GM23338 (cell line): ENCODE results near the gene UBALD1. TPM values are rescaled to one million over a fixed set of nuclear protein-coding genes. Genes with fewer than 3 reads are reported as not detected.
A peak's percentile ranks its signal among the peaks of the same experiment; 100 is the strongest.

Experiments
- ATAC-seq: fragments of 200-7000 bp; cut with Tn5 transposase; 3 replicates; pipeline ENCODE4 v1.9.1; 2020
- DNase-seq: peaks from one replicate; pipeline ENCODE4 v3.0.0-alpha.2; 2015; ENCODE audit warnings: low spot score
- H2AFZ ChIP-seq: fragments of 200-600 bp; sonication (generic); 2 replicates; pipeline ENCODE4 v1.8.0; 2016; ENCODE audit warnings: antibody characterized with exemption, mild to moderate bottlenecking, moderate library complexity
- H3F3A ChIP-seq: fragments of 200-600 bp; sonication (generic); replicated peaks from 2 replicates; pipeline ENCODE4 v1.8.0; 2017; ENCODE audit warnings: antibody characterized with exemption, mixed run types, low read depth
- H3K27ac ChIP-seq: fragments of 200-600 bp; sonication (generic); 2 replicates; pipeline ENCODE4 v1.6.1; 2016; ENCODE audit warnings: low read depth
- H3K27me3 ChIP-seq: fragments of 200-600 bp; sonication (generic); 2 replicates; pipeline ENCODE4 v1.8.0; 2016; ENCODE audit warnings: mild to moderate bottlenecking, mixed run types, moderate library complexity; ENCODE audit not compliant: insufficient read depth
- H3K36me3 ChIP-seq: fragments of 200-600 bp; sonication (generic); 2 replicates; pipeline ENCODE4 v1.8.0; 2016; ENCODE audit warnings: mild to moderate bottlenecking; ENCODE audit not compliant: insufficient read depth
- H3K4me1 ChIP-seq: fragments of 200-600 bp; sonication (generic); 2 replicates; pipeline ENCODE4 v1.8.0; 2016; ENCODE audit warnings: mild to moderate bottlenecking, moderate library complexity; ENCODE audit not compliant: insufficient read depth
- H3K4me2 ChIP-seq: fragments of 200-600 bp; sonication (generic); 2 replicates; pipeline ENCODE4 v1.7.1; 2017; ENCODE audit warnings: mixed run types
- H3K4me3 ChIP-seq: fragments of 200-600 bp; sonication (generic); 2 replicates; pipeline ENCODE4 v1.6.1; 2016; ENCODE audit warnings: mixed run types
- H3K79me2 ChIP-seq: fragments of 200-600 bp; sonication (generic); replicated peaks from 2 replicates; pipeline ENCODE4 v1.8.0; 2017; ENCODE audit warnings: mild to moderate bottlenecking; ENCODE audit not compliant: insufficient read depth
- H3K9me2 ChIP-seq: fragments of 200-600 bp; sonication (generic); 2 replicates; pipeline ENCODE4 v1.8.0; 2017; ENCODE audit not compliant: insufficient read depth
- H4K20me1 ChIP-seq: fragments of 200-600 bp; sonication (generic); replicated peaks from 2 replicates; pipeline ENCODE4 v1.8.0; 2017; ENCODE audit warnings: mild to moderate bottlenecking; ENCODE audit not compliant: insufficient read depth
- H3K27ac Mint-ChIP-seq: 2 replicates; pipeline ENCODE4 v1.8.0; 2020; ENCODE audit warnings: inconsistent platforms, mild to moderate bottlenecking, moderate library complexity, mixed read lengths
- H3K27me3 Mint-ChIP-seq: 3 replicates; pipeline ENCODE4 v1.8.0; 2022; ENCODE audit warnings: low read depth, mild to moderate bottlenecking, moderate library complexity, mixed read lengths, inconsistent platforms; ENCODE audit not compliant: insufficient read depth, poor library complexity
- H3K36me3 Mint-ChIP-seq: 3 replicates; pipeline ENCODE4 v1.8.0; 2021; ENCODE audit warnings: low read depth, mild to moderate bottlenecking, inconsistent platforms, moderate library complexity, mixed read lengths
- H3K4me1 Mint-ChIP-seq: 3 replicates; pipeline ENCODE4 v1.8.0; 2020; ENCODE audit warnings: mild to moderate bottlenecking, inconsistent platforms, mixed read lengths
- H3K4me3 Mint-ChIP-seq: 3 replicates; pipeline ENCODE4 v1.8.0; 2021; ENCODE audit warnings: moderate library complexity, mild to moderate bottlenecking, inconsistent platforms, mixed read lengths
- H3K9me3 Mint-ChIP-seq: 3 replicates; pipeline ENCODE4 v1.8.0; 2020; ENCODE audit warnings: moderate library complexity, mild to moderate bottlenecking, inconsistent platforms, mixed read lengths
- CREB1 ChIP-seq: fragments of 250-450 bp; sonication (Bioruptor Pico); IDR thresholded peaks from 2 replicates; pipeline ENCODE4 v1.5.0; 2020; ENCODE audit warnings: low read depth, mild to moderate bottlenecking, moderate library complexity
- CTCF ChIP-seq, 2 experiments: fragments of 200-600 bp in 1 of 2; sonication (generic) in 1 of 2; conservative IDR thresholded peaks; 2 replicates each; pipeline versions ENCODE4 v1.5.1 to v1.6.1; 2016 to 2017; ENCODE audit warnings: antibody characterized with exemption in 2 of 2, low read depth in 2 of 2, mild to moderate bottlenecking in 2 of 2, moderate library complexity in 1 of 2
- ETS1 ChIP-seq: IDR thresholded peaks from 2 replicates; pipeline ENCODE4 v1.6.1; 2016; ENCODE audit warnings: antibody characterized with exemption
- EZH2 ChIP-seq: fragments of 200-600 bp; sonication (generic); IDR thresholded peaks from one replicate; pipeline ENCODE4 v1.8.0; 2017; ENCODE audit warnings: antibody characterized with exemption, mild to moderate bottlenecking, low read depth; ENCODE audit not compliant: unreplicated experiment
- EZH2phosphoT487 ChIP-seq: fragments of 200-600 bp; sonication (generic); IDR thresholded peaks from one replicate; pipeline ENCODE4 v1.8.1; 2018; ENCODE audit warnings: antibody characterized with exemption; ENCODE audit not compliant: unreplicated experiment
- NANOG ChIP-seq: IDR thresholded peaks from 2 replicates; pipeline ENCODE4 v1.6.1; 2016; ENCODE audit warnings: antibody characterized with exemption, borderline replicate concordance
- REST ChIP-seq: IDR thresholded peaks from one replicate; pipeline ENCODE4 v1.6.1; 2018; ENCODE audit warnings: antibody characterized with exemption; ENCODE audit not compliant: unreplicated experiment
- ZNF114 ChIP-seq: fragments of 250-450 bp; sonication (Bioruptor Pico); IDR thresholded peaks from 2 replicates; pipeline ENCODE4 v1.5.0; 2020; ENCODE audit warnings: mild to moderate bottlenecking, moderate library complexity
- polyA plus RNA-seq: library from polyadenylated mRNA; unstranded; fragments of >200 nt; fragmentation: Nextera tagmentation; extraction: Ambion mirVana; gene quantifications from 2 replicates; pipeline ENCODE4 v1.2.1, GENCODE V29; 2016
- total RNA-seq: library from RNA; depleted of rRNA; stranded (reverse); fragments of >200 nt; shearing (Covaris generic); gene quantifications from 2 replicates; pipeline ENCODE4 v1.2.3, GENCODE V29; 2014

Gene UBALD1
- total and polyA plus RNA-seq, 2 experiments from 2014 or later = 20.7 to 32.8 TPM

DNA sequence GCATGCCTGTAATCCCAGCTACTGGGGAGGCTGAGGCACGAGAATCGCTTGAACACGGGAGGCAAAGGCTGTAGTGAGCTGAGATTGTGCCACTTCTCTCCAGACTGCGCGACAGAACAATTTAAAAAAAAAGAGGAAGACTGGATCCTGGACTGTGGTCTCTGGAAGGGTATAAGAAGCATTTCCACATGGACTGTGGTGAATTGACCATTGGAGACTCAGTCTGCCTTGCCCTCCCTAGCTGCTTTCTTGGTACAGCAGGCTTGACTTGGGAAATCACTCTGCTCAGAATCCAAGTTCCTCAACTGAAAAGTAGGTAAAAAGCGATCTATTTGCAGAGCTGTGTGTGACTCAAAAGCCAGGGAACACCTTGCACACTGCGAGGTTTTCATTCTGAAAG is 8.9 kb upstream of the UBALD1 start:
- peak overlapping the region; percentile 97 for H2AFZ ChIP-seq
- no peak for DNase-seq
- no peak overlapping the region for H3K4me3 ChIP-seq
- H3K36me3 ChIP-seq = peaks cover 4% of the 10 kb centered on the region; the same call in 1 of the 2 replicates
- Mint-ChIP-seq H3K27me3 (peaks cover 21% of the 10 kb centered on the region), H3K9me3 (no peaks in the 10 kb centered on the region), H3K27ac (no peak overlapping the region), H3K4me1 (peaks cover 21% of the 10 kb centered on the region), H3K4me3 (no peak overlapping the region), H3K36me3 (no peaks in the 10 kb centered on the region)
- H3K4me1 ChIP-seq = 0 out of 2 replicates have a peak, but pooled peaks cover 9% of the 10 kb centered on the region
- no peaks in the 10 kb centered on the region for H3K27me3 ChIP-seq
- peaks cover 34% of the 10 kb centered on the region for H3K79me2 ChIP-seq
- no peak overlapping the region for H3K27ac ChIP-seq
- H3K4me2 ChIP-seq = no peak overlapping the region
- no peaks in the 10 kb centered on the region for H3K9me2 ChIP-seq
- TF ChIP-seq ETS1 (no peak), CREB1 (CRISPR knock-in tag) (no peak), CTCF (conservative IDR thresholded peaks at IDR 0.05; ENCODE audit: low read depth in 2 of 2) (no peak), ZNF114 (CRISPR knock-in tag) (no peak), EZH2phosphoT487 (no peak), NANOG (no peak), EZH2 (no peak)
- no peak for ATAC-seq
- H3F3A ChIP-seq = peaks cover 18% of the 10 kb centered on the region; the same call in 1 of the 2 replicates
- H4K20me1 ChIP-seq = peaks cover 10% of the 10 kb centered on the region

GRCh38 chr16:4618645-4619418 is 4.1 kb upstream of the UBALD1 start:
- Histone ChIP-seq H3K4me1 (peaks cover 24% of the 10 kb centered on the region), H3K36me3 (no peaks in the 10 kb centered on the region), H3K4me3 (no peak overlapping the region), H3K9me2 (no peaks in the 10 kb centered on the region), H4K20me1 (no peaks in the 10 kb centered on the region), H3K79me2 (peaks cover 4% of the 10 kb centered on the region), H3K27me3 (no peaks in the 10 kb centered on the region), H3K27ac (peak overlapping the region; percentile 59; the same call in 1 of the 2 replicates), H3F3A (peaks cover 39% of the 10 kb centered on the region), H2AFZ (peak overlapping the region; percentile 66; the same call in 1 of the 2 replicates), H3K4me2 (no peak overlapping the region)
- H3K36me3 Mint-ChIP-seq = no peaks in the 10 kb centered on the region
- peaks cover 26% of the 10 kb centered on the region for H3K4me1 Mint-ChIP-seq
- no peak for ATAC-seq
- no peak for DNase-seq
- H3K27ac Mint-ChIP-seq = peak overlapping the region; percentile 100
- no peaks in the 10 kb centered on the region; the same call in 2 of the 3 replicates for H3K9me3 Mint-ChIP-seq
- peaks cover 29% of the 10 kb centered on the region for H3K27me3 Mint-ChIP-seq
- peak overlapping the region; percentile 17; the same call in 1 of the 3 replicates for H3K4me3 Mint-ChIP-seq
- TF ChIP-seq NANOG = no peak
- TF ChIP-seq EZH2 = no peak
- TF ChIP-seq REST = no peak
